GM13976 (cell line): ENCODE results near the gene LSG1.

Experiments
- DNase-seq: peaks from one replicate; pipeline ENCODE4 v3.0.0; 2012; ENCODE audit warnings: low spot score
- in situ Hi-C: fragments of 300-500 bp; cut with MboI; formaldehyde crosslinking; loops from one replicate; pipeline ENCODE4 v1.12.0; 2022; ENCODE audit warnings: low sequenced_read_pairs, mixed read lengths, inconsistent platforms; ENCODE audit not compliant: unreplicated experiment
- TF ChIP-seq, protein P1 (sequence below): IDR thresholded peaks from 2 replicates; pipeline ENCODE4 v1.5.1; 2012; ENCODE audit warnings: borderline replicate concordance, mild to moderate bottlenecking; ENCODE audit not compliant: insufficient read depth; ENCODE audit errors: extremely low read depth, missing control alignments, control extremely low read depth

LSG1 gene

DNA sequence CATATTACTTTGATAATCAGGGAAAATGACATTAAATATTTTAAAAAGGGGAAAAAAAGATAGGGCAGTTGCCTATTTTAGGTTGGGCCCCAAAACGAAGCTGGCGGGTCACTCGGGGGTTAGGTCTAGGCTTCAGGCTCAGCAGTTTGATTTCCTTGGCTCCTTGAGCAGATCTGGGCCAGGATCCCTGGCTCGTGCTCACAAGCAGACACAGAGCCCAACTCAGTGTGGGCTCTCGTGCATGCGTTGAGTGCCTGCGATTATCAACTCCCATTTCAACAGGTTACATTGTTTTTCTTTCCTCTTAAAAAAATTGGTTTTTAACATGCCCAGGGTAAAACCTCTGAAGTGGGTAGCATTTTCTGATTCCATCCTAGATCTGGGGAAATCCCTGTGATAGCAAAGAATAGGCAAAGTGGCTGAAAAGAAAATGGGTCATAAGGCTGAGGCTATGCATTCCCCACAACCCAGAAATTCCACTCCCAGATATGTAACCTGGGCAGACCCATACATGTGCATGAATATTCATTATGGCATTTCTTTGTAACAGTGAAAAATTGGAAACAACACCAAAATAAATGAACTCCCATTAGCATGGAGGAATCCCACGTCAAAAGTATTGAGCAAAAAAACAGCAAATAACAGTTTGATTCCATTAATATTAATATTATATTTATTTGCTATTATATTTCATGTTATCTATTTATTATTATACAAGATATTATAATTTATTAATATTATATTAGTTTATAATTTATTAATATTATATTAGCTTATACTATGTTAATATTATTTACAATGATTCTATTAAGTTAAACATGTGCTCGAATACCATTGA lies 41.5 kb upstream of the LSG1 start:
- TF ChIP-seq, protein P1, sequence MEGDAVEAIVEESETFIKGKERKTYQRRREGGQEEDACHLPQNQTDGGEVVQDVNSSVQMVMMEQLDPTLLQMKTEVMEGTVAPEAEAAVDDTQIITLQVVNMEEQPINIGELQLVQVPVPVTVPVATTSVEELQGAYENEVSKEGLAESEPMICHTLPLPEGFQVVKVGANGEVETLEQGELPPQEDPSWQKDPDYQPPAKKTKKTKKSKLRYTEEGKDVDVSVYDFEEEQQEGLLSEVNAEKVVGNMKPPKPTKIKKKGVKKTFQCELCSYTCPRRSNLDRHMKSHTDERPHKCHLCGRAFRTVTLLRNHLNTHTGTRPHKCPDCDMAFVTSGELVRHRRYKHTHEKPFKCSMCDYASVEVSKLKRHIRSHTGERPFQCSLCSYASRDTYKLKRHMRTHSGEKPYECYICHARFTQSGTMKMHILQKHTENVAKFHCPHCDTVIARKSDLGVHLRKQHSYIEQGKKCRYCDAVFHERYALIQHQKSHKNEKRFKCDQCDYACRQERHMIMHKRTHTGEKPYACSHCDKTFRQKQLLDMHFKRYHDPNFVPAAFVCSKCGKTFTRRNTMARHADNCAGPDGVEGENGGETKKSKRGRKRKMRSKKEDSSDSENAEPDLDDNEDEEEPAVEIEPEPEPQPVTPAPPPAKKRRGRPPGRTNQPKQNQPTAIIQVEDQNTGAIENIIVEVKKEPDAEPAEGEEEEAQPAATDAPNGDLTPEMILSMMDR, result no peak
- no peak for DNase-seq
- in situ Hi-C loops, result no loop called here

DNA sequence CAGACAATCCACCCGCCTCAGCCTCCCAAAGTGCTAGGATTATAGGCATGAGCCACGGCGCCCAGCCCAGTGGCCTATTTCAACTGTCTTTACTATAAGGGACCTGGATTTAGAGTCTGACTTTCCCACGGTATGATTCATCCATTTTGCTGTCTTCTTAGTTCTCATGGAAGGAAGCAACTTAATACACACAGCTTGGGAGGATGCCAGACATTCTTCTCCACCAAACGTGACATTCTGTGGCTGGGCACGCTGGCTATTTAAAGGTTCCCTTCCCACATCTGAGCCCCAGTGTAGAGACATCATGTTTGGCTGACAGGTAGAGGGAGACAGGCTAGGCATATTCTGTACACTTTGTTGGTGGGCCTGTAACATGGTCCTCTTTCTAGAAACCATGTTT lies 39.9 kb upstream of the LSG1 start:
- TF ChIP-seq, protein P1, result no peak
- in situ Hi-C loops, result no loop called here
- no peak for DNase-seq

DNA sequence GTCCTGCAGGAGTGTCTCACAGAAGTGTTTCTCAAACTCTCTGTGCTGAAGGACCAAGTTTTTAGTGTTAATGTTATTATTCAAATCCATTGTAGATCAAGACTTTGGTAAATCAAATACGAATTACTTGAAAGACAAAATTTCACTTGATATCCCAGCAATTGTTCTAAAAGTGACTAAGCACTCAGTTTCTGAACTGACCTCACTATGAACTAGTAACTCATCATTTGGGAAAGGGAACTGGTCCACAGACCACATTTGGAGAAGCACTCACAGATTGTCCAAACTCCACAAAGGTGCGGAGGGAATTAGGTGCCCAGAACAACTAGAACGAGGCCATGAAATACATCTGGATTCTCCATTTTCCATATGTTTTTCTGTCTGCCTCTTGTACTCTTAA lies 39.3 kb upstream of the LSG1 start:
- TF ChIP-seq, protein P1, result no peak
- in situ Hi-C loops, result no loop called here
- DNase-seq, result no peak

DNA sequence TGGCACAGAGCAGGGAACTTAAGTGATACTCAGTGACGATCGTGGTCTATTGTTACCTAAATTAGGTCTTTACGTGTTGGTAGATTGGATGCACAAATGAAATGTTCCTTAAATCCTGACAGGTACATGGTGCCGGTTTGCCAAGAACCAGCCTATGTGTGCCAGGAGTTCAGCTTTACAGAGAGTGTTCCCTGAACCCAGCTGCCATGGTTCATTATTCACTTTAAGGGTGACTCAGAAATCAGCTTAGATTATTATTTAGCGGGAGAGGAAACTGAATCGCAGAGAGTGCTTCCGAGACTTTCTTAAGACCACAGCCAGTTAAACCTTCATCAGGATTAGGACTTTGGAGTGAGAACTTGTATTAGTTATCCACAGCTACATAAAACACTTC lies 35.2 kb upstream of the LSG1 start:
- TF ChIP-seq, protein P1, result no peak
- DNase-seq, result no peak
- in situ Hi-C loops, result no loop called here

DNA sequence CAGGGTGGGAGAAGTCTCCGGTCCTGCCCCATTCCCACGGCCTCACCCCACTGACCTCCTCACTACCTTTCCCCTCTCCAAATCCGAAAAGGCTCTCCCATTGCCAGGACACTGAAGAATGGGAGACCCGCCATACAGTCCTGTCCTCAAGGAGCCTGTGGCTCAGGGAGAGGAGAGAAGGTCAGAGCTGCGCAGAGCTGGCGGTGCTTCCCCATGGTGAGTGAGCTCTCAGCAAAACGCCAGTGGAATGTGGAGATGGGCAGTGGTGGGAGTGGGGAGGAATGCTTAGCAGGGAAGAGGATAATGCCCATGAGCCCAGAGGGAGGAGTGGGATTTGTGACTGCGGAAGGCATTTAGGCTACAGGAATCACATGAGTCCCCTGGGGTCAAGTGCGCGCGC lies 33.8 kb upstream of the LSG1 start:
- in situ Hi-C loops, result no loop called here
- no peak for DNase-seq
- TF ChIP-seq, protein P1, result no peak

DNA sequence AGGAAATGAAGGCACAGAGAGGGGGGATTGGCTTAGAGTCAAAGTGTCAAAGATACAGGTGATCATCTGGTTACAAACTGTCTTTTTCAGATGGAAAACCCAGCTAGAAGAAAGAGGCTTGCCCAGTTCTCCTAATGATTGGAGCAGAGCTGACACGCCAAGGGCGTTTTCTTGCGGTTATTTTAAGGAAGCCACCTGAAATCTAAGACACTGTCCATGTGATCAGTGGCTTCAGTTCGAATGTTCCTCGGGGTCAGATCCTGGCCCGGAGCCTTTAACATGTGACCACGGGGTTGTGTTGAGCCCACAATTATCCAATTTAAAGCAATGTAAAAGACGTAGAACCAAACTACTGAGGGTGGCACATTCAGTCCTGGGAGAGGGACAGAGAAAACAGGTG lies 33.2 kb upstream of the LSG1 start:
- TF ChIP-seq, protein P1, result no peak
- no peak for DNase-seq
- in situ Hi-C loops, result no loop called here
